GM21423 (cell line): Measurements from ENCODE around the gene NACC2.
"Not testable (repeated sequence)": the region's sequence is repeated elsewhere in the genome, so short reads cannot be mapped to it uniquely, and the experiment has no call there.

Source experiments
- ATAC-seq: cut with Tn5 transposase; IDR thresholded peaks from one replicate; pipeline ENCODE4 v1.9.1; 2021; ENCODE audit warnings: mild to moderate bottlenecking, moderate library complexity; ENCODE audit not compliant: unreplicated experiment

Gene NACC2

GRCh38 chr9:136082496-136083361 is 12.4 kb downstream of the NACC2 start:
- no peak for ATAC-seq

- ATAC-seq: no peak
Observed at GRCh38 chr9:136081826-136082495, 13.1 kb downstream of the NACC2 start.

GRCh38 chr9:136081113-136081825 is 13.8 kb downstream of the NACC2 start:
- ATAC-seq: no peak

- no peak for ATAC-seq
Observed at GRCh38 chr9:136080716-136081112, 14.4 kb downstream of the NACC2 start.

DNA sequence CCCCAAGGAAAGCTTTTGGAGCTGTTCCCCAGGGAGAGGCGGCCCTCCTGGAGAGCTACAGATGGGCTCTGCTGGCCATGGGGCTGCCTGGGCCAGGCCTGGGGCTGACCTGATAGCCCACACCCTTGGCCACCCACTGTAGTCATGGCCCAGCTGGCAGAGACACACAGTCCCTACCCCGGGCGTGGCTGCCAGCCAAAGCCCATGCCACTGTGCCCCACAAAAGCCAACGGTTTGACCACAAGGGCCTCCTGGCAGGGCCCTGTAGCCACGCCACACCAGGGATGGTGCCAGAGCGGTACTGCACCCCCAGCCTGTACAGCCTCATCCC is 15.2 kb downstream of the NACC2 start:
- ATAC-seq: no peak

- ATAC-seq: no peak
Observed at GRCh38 chr9:136079211-136079915, 15.7 kb downstream of the NACC2 start.

DNA sequence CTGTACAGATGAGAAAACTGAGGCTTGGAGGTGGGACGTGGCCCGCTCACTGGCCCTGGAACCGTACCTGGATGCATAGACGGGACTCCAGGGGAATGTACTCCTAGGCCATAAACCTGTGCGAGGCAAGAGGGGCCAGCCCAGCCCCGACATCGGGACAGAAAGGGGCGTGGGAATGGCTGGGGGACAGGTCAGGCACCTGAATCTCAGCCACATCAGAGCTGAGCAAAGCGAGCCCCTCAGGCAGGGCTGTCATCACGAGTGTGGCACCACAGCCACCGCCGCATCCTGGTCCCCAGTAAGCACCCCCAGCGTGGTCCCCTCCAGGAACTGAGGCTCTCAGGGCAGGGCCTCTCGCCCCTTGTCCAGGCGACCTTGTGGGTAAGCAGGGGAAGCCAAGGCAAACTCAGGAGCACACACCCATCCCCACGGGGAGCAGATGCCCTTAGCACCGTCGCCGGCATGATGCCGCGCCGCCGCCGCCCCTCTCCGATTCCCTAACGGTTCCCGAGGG is 16.5 kb downstream of the NACC2 start:
- ATAC-seq: no peak

GRCh38 chr9:136078024-136078423 is 17.1 kb downstream of the NACC2 start:
- no peak for ATAC-seq

GRCh38 chr9:136077491-136077890 is 17.6 kb downstream of the NACC2 start:
- ATAC-seq: no peak

DNA sequence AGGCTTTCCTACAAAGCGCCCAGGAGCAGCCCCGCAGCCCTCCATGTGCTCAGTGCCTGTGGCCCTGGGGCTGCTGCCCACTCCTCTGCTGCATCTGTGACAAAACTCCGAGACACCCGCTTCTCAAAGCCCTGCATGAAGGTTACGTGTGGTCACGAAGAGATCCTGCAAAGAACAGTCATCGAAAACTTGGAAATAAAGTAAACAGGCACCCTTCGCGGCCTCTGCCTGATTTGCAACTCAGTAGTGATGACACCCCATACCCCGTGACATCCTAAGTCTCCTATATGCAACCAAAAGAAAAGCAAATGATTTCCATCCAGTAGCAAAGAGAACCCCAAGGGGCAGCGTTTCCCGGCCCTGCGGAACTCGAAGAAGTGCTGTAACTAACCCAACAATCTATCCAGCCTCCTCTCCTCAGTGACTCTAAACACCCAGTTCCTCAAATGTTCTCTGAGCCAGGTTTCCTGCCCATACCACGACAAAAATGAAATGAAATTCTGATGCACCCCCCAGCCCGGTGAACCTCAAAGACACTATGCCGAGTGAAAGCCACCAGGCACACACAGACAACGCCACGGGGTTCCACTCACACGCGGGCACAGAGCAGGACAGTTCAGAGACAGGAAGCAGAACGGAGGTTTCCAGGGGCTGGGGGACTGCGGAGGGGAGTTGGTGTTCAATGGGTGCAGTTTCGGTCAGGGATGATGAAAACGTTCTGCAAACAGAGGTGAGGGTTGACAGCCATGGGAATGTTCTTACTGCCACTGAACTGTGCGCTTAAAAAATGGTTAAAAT is 19.0 kb downstream of the NACC2 start:
- ATAC-seq: no peak

- ATAC-seq: no peak
Observed at GRCh38 chr9:136075134-136075841, 19.8 kb downstream of the NACC2 start.

DNA sequence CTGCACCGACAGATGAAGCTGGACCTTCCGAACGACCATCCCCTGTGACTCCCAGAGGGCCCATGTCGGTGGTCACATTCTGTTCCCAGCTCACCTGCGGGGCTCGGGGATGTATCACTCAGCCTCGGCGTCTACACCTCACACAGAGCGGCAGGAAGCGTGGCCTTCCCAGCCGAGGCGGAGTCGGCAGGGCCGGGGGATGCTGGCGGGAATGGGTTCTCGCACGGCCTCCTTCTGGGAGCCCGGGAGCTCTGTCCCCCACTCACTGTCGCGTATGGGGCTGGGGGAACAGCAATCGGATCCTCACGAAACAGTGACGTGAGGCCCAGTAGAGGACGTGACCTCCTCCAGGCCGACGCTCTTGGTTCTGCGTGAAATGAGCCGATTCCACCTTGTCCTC is 20.4 kb downstream of the NACC2 start:
- ATAC-seq: no peak

GRCh38 chr9:136062657-136063439 is 32.2 kb downstream of the NACC2 start:
- ATAC-seq: no peak

DNA sequence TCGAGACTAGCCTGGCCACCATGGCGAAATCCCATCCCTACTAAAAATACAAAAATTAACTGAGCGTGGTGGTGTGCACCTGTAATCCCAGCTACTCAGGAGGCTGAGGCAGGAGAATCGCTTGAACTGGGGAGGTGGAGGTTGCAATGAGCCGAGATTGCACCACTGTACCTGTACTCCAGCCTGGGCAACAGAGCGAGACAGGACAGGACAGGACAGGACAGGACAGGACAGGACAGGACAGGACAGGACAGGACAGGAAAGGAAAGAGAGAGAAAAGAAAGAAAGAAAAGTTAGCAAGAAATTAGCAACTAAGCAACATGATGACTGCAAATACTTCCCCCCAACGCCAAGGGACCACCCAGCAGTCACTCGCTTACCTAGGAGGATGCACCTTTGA is 33.2 kb downstream of the NACC2 start:
- ATAC-seq: not testable (repeated sequence)

DNA sequence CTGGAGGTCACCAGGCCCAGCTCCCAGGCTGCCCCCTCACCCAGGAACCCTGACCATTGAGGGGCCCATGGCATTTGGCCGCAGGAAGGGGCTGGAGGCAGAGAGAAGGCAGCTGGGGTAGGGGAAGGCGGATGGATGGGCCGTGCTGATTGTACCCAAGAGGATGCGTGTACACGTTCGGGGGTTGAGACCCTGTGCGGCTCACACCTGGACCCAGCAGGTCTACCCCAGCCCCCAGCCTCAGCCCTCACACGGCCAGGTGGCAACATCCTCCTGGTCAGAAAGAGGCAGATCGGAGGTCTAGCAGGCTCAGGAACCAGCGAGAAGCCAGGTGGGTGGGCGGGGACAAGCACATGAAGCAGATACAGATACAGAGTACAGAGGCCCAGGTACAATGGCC is 33.7 kb downstream of the NACC2 start:
- ATAC-seq: no peak

GRCh38 chr9:136060671-136061371 is 34.3 kb downstream of the NACC2 start:
- no peak for ATAC-seq

- ATAC-seq: no peak
Observed at GRCh38 chr9:136059851-136060670, 35.0 kb downstream of the NACC2 start.
